ENCODE results near the gene ALG6.

ALG6 gene

DNA sequence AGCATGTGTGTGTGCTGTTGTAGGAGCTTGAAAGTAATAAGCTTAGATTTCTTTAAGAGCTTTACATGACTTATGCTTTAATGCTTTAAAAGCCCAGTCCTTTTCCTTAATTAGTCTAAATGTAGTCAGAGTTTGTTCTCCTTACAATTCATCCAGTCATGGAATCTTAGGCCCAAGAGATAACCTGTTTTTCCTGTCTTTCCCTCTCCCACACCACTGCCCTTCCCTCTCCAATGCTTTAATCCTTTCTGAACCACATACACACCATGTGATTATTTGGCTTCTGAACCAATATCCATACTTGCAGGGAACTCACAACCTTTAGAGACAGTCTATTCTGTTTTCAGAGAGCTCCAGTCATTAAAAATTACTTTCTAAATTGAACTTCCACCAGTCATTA is 37.6 kb downstream of the ALG6 start:
- TF ChIP-seq EZH2 (IDR thresholded peaks at IDR 0.05; ENCODE audit: borderline replicate concordance, low read length): no peak
- no peak for TF ChIP-seq CTCF (IDR thresholded peaks at IDR 0.05; ENCODE audit: low read length)
- H3K27me3 ChIP-seq (ENCODE audit: insufficient read depth, low read length): no peaks in the 10 kb centered on the region
- no peak overlapping the region for H3K9ac ChIP-seq (ENCODE audit: low read length)
- H3F3A ChIP-seq (ENCODE audit: insufficient read depth, low read length): 0 out of 2 replicates have a peak, but pooled peaks cover 3% of the 10 kb centered on the region
- H3K9me3 ChIP-seq (ENCODE audit: low read length): no peaks in the 10 kb centered on the region
- H3K27ac ChIP-seq (ENCODE audit: low read depth, low read length, poor library complexity, severe bottlenecking): no peak overlapping the region
- no peaks in the 10 kb centered on the region for H3K4me1 ChIP-seq (ENCODE audit: insufficient read depth, low read length, severe bottlenecking)
- no peaks in the 10 kb centered on the region for H3K9me2 ChIP-seq (ENCODE audit: low read depth, low read length)
- no peak overlapping the region for H2AFZ ChIP-seq (ENCODE audit: low read length)
- no peak overlapping the region for H3K4me2 ChIP-seq (ENCODE audit: low read length)
- peaks cover 41% of the 10 kb centered on the region for H3K36me3 ChIP-seq (ENCODE audit: insufficient read depth, low read length)
- H3K79me2 ChIP-seq (ENCODE audit: insufficient read depth, low read length): no peaks in the 10 kb centered on the region
- no peak overlapping the region for H3K4me3 ChIP-seq (ENCODE audit: low read depth, low read length, poor library complexity, severe bottlenecking)
- no peaks in the 10 kb centered on the region for H4K20me1 ChIP-seq (ENCODE audit: insufficient read depth, low read length)

- H3K4me1 ChIP-seq (ENCODE audit: insufficient read depth, low read length, severe bottlenecking): no peaks in the 10 kb centered on the region
- no peak overlapping the region for H3K4me3 ChIP-seq (ENCODE audit: low read depth, low read length, poor library complexity, severe bottlenecking)
- no peaks in the 10 kb centered on the region for H3K9me3 ChIP-seq (ENCODE audit: low read length)
- H3K79me2 ChIP-seq (ENCODE audit: insufficient read depth, low read length): no peaks in the 10 kb centered on the region
- H3F3A ChIP-seq (ENCODE audit: insufficient read depth, low read length): 0 out of 2 replicates have a peak, but pooled peaks cover 3% of the 10 kb centered on the region
- TF ChIP-seq EZH2 (IDR thresholded peaks at IDR 0.05; ENCODE audit: borderline replicate concordance, low read length): no peak
- H4K20me1 ChIP-seq (ENCODE audit: insufficient read depth, low read length): no peaks in the 10 kb centered on the region
- H3K4me2 ChIP-seq (ENCODE audit: low read length): no peak overlapping the region
- H3K9ac ChIP-seq (ENCODE audit: low read length): no peak overlapping the region
- H3K9me2 ChIP-seq (ENCODE audit: low read depth, low read length): no peaks in the 10 kb centered on the region
- no peak overlapping the region for H2AFZ ChIP-seq (ENCODE audit: low read length)
- peaks cover 44% of the 10 kb centered on the region for H3K36me3 ChIP-seq (ENCODE audit: insufficient read depth, low read length)
- H3K27me3 ChIP-seq (ENCODE audit: insufficient read depth, low read length): no peaks in the 10 kb centered on the region
- H3K27ac ChIP-seq (ENCODE audit: low read depth, low read length, poor library complexity, severe bottlenecking): no peak overlapping the region
Measured at GRCh38 chr1:63405987-63406386, 38.6 kb downstream of the ALG6 start.

GRCh38 chr1:63407002-63407401 is 39.6 kb downstream of the ALG6 start:
- Histone ChIP-seq H4K20me1 (ENCODE audit: insufficient read depth, low read length) (no peaks in the 10 kb centered on the region), H3K4me3 (ENCODE audit: low read depth, low read length, poor library complexity, severe bottlenecking) (no peak overlapping the region), H3F3A (ENCODE audit: insufficient read depth, low read length) (0 out of 2 replicates have a peak, but pooled peaks cover 3% of the 10 kb centered on the region), H3K9ac (ENCODE audit: low read length) (no peak overlapping the region), H3K4me2 (ENCODE audit: low read length) (no peak overlapping the region), H3K36me3 (ENCODE audit: insufficient read depth, low read length) (peaks cover 52% of the 10 kb centered on the region; the same call in 1 of the 2 replicates), H3K9me3 (ENCODE audit: low read length) (no peaks in the 10 kb centered on the region), H3K27me3 (ENCODE audit: insufficient read depth, low read length) (no peaks in the 10 kb centered on the region), H2AFZ (ENCODE audit: low read length) (no peak overlapping the region), H3K4me1 (ENCODE audit: insufficient read depth, low read length, severe bottlenecking) (no peaks in the 10 kb centered on the region), H3K79me2 (ENCODE audit: insufficient read depth, low read length) (no peaks in the 10 kb centered on the region), H3K9me2 (ENCODE audit: low read depth, low read length) (no peaks in the 10 kb centered on the region), H3K27ac (ENCODE audit: low read depth, low read length, poor library complexity, severe bottlenecking) (no peak overlapping the region)
- no peak for TF ChIP-seq EZH2 (IDR thresholded peaks at IDR 0.05; ENCODE audit: borderline replicate concordance, low read length)
- TF ChIP-seq CTCF (IDR thresholded peaks at IDR 0.05; ENCODE audit: low read length): no peak

DNA sequence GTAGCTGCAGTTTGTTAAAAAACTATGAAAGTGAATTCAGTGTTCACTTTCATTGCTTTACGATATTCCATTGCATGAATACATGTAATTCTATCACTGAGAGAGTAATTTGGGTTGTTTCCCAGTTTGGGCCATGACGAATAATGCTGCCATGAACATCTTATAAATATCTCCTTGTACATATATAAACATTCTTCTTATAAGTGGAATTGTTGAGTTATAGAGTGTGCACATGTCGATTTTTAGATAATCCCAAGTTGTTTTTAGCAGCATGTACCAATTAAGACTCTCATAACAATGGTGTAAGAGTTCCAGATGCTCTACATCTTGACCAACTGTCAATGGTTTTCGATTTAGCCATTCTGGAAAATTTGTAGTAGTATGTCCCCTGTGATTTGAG is 40.9 kb downstream of the ALG6 start:
- Histone ChIP-seq H3K36me3 (ENCODE audit: insufficient read depth, low read length) (peaks cover 57% of the 10 kb centered on the region; the same call in 1 of the 2 replicates), H2AFZ (ENCODE audit: low read length) (no peak overlapping the region), H3K79me2 (ENCODE audit: insufficient read depth, low read length) (no peaks in the 10 kb centered on the region), H3K9ac (ENCODE audit: low read length) (no peak overlapping the region), H3K4me2 (ENCODE audit: low read length) (no peak overlapping the region), H4K20me1 (ENCODE audit: insufficient read depth, low read length) (no peaks in the 10 kb centered on the region), H3K27ac (ENCODE audit: low read depth, low read length, poor library complexity, severe bottlenecking) (no peak overlapping the region), H3K9me2 (ENCODE audit: low read depth, low read length) (no peaks in the 10 kb centered on the region), H3K4me3 (ENCODE audit: low read depth, low read length, poor library complexity, severe bottlenecking) (no peak overlapping the region), H3K9me3 (ENCODE audit: low read length) (no peaks in the 10 kb centered on the region), H3F3A (ENCODE audit: insufficient read depth, low read length) (0 out of 2 replicates have a peak, but pooled peaks cover 3% of the 10 kb centered on the region), H3K4me1 (ENCODE audit: insufficient read depth, low read length, severe bottlenecking) (no peaks in the 10 kb centered on the region), H3K27me3 (ENCODE audit: insufficient read depth, low read length) (no peaks in the 10 kb centered on the region)
- TF ChIP-seq CTCF (IDR thresholded peaks at IDR 0.05; ENCODE audit: low read length): no peak
- no peak for TF ChIP-seq EZH2 (IDR thresholded peaks at IDR 0.05; ENCODE audit: borderline replicate concordance, low read length)
